Measurements from ENCODE around the gene MUC12. TPM values are rescaled to one million over a fixed set of nuclear protein-coding genes. Genes with fewer than 3 reads are reported as not detected.

MUC12 gene
- total and polyA plus RNA-seq, 2 of the 8 experiments (the other 6 are each of a cell fraction or from before 2014, with no cell fraction given) = 7.7 to 16.2 TPM

DNA sequence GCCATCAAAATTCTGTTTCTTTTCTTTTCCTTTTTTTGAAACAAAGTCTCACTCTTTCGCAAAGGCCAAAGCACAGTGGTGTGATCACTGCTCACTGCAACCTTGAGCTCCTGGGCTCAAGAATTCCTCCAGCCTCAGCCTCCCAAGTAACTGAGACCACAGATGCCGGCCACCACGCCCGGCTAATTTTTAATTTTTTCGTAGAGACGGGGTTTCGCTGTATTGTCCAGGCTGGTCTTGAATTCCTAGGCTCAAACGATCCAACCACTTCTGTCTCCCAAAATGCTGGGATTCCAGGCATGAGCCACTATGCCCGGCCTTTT is 90.2 kb downstream of the MUC12 start:
- no peak overlapping the region for H2AFZ ChIP-seq (ENCODE audit: low read length)
- H3K27ac ChIP-seq (ENCODE audit: low read depth, low read length) = no peak overlapping the region
- ChIA-PET CTCF (ENCODE audit: partially characterized antibody) (interaction anchor here (0.5 to 3.0 kb wide), 27 partner anchors 10 to 309 kb away, joined by 3 to 34 read pairs (median 5); partner anchors contain the start of genes MOGAT3, MUC17, SERPINE1 and TRIM56), POLR2A (ENCODE audit: partially characterized antibody) (no interaction called here)
- no peak overlapping the region for H4K5ac ChIP-seq (ENCODE audit: insufficient read length, low read depth, low read length)
- TF ChIP-seq ASH2L (IDR thresholded peaks at IDR 0.05; ENCODE audit: low read length) (no peak), NRF1 (IDR thresholded peaks at IDR 0.05; ENCODE audit: low read depth, low read length) (no peak), KDM4A (IDR thresholded peaks at IDR 0.05; ENCODE audit: low read depth, low read length, severe bottlenecking) (no peak), EP300 (IDR thresholded peaks at IDR 0.05; ENCODE audit: borderline replicate concordance in 1 of 2, low read depth in 2 of 2, low read length in 2 of 2) (no peak), SIN3A (conservative IDR thresholded peaks at IDR 0.05 in 1 of 2, IDR thresholded peaks at IDR 0.05 in 1 of 2; ENCODE audit: low read depth in 1 of 2, low read length in 2 of 2) (no peak)
- peaks cover 0 to 2% (median 0%) of the 10 kb centered on the region in 4 experiments; a peak in 1 of 7 replicates for H3K27me3 ChIP-seq (replicated peaks in 1 of 4; ENCODE audit: control insufficient read depth in 3 of 4, extremely low read depth in 1 of 4, insufficient read depth in 3 of 4, low read length in 3 of 4)
- no peak overlapping the region for H4K8ac ChIP-seq (ENCODE audit: extremely low read depth, insufficient read depth, low read length)
- no peaks in the 10 kb centered on the region for H3K36me3 ChIP-seq (ENCODE audit: control insufficient read depth in 2 of 4, insufficient read depth in 4 of 4, low read length in 3 of 4)
- FAIRE-seq = no peak
- H3K4me1 ChIP-seq (replicated peaks in 1 of 4; ENCODE audit: control insufficient read depth in 3 of 4, insufficient read depth in 4 of 4, low read length in 3 of 4) = no peaks in the 10 kb centered on the region
- H2BK20ac ChIP-seq (ENCODE audit: low read length) = no peak overlapping the region
- H3K79me2 ChIP-seq (ENCODE audit: control insufficient read depth in 1 of 2, insufficient read depth in 2 of 2, low read length in 2 of 2) = no peaks in the 10 kb centered on the region
- H4K91ac ChIP-seq (replicated peaks; ENCODE audit: insufficient read length, low read length) = no peak overlapping the region
- H3K23me2 ChIP-seq (ENCODE audit: low read depth, low read length) = no peaks in the 10 kb centered on the region
- no peaks in the 10 kb centered on the region for H3K9me3 ChIP-seq (ENCODE audit: insufficient read depth in 2 of 2, low read depth in 1 of 2, low read length in 1 of 2)
- H3K9ac ChIP-seq (replicated peaks in 1 of 4; ENCODE audit: extremely low read depth in 1 of 4, low read depth in 3 of 4, low read length in 3 of 4) = no peak overlapping the region
- H3K4ac ChIP-seq (replicated peaks; ENCODE audit: insufficient read length, low read depth, low read length) = no peak overlapping the region
- H3K14ac ChIP-seq (ENCODE audit: insufficient read length) = no peak overlapping the region
- no peak overlapping the region for H3K4me3 ChIP-seq (ENCODE audit: extremely low read depth in 1 of 4, insufficient read depth in 2 of 4, low read depth in 3 of 4, low read length in 4 of 4)
- no peak overlapping the region for H2BK15ac ChIP-seq (ENCODE audit: low read length)
- no peak overlapping the region for H2BK12ac ChIP-seq (ENCODE audit: low read depth, low read length)
- H3K56ac ChIP-seq (replicated peaks; ENCODE audit: insufficient read length, low read depth, low read length) = no peak overlapping the region
- no peaks in the 10 kb centered on the region for H3K79me1 ChIP-seq (ENCODE audit: low read depth, low read length)
- H3K23ac ChIP-seq (ENCODE audit: insufficient read length) = no peak overlapping the region
- no peak overlapping the region for H3K18ac ChIP-seq (ENCODE audit: extremely low read depth, low read length)
- H2AK5ac ChIP-seq (ENCODE audit: low read depth, low read length) = no peak overlapping the region
- H4K20me1 ChIP-seq (replicated peaks in 1 of 2; ENCODE audit: control insufficient read depth in 1 of 2, insufficient read depth in 2 of 2, low read length in 2 of 2) = peaks cover 0 to 2% of the 10 kb centered on the region in 2 experiments
- DNase-seq (ENCODE audit: low read depth in 1 of 2, low spot score in 2 of 2) = no peak
- no peak overlapping the region for H3K4me2 ChIP-seq (ENCODE audit: insufficient read depth in 1 of 2, low read depth in 2 of 2, low read length in 2 of 2)
- 48% methylated on average over 9 of the region's 9 CpGs; no CpG with 5 or more reads in 1 of the 2 experiments for WGBS, 2 experiments (ENCODE audit: extremely low coverage in 1 of 2, insufficient coverage in 1 of 2, insufficient read length in 1 of 2, insufficient replicate concordance in 2 of 2, low coverage in 1 of 2, low lambda C conversion rate in 2 of 2, missing lambda C conversion rate in 1 of 2)
- H2BK5ac ChIP-seq (ENCODE audit: low read depth, low read length) = no peak overlapping the region
- H2BK120ac ChIP-seq (replicated peaks; ENCODE audit: low read depth, low read length) = no peak overlapping the region
